HEK293T (cell line): ENCODE results near the gene OSTN.

ENCODE experiments used
- BHLHE40 ChIP-seq: fragments of 450-650 bp; IDR thresholded peaks from 2 replicates; pipeline ENCODE4 v1.6.1; 2016; ENCODE audit warnings: mild to moderate bottlenecking, moderate library complexity, borderline replicate concordance
- FOXA1 ChIP-seq: fragments of 450-650 bp; IDR thresholded peaks from 2 replicates; pipeline ENCODE4 v1.6.1; 2016; ENCODE audit warnings: mild to moderate bottlenecking
- PKNOX1 ChIP-seq: fragments of 450-650 bp; IDR thresholded peaks from 2 replicates; pipeline ENCODE4 v1.6.1; 2016
- SP1 ChIP-seq: fragments of 450-650 bp; IDR thresholded peaks from 2 replicates; pipeline ENCODE4 v1.6.1; 2017
- TARDBP ChIP-seq: fragments of 450-650 bp; IDR thresholded peaks from 2 replicates; pipeline ENCODE4 v1.6.1; 2016

DNA sequence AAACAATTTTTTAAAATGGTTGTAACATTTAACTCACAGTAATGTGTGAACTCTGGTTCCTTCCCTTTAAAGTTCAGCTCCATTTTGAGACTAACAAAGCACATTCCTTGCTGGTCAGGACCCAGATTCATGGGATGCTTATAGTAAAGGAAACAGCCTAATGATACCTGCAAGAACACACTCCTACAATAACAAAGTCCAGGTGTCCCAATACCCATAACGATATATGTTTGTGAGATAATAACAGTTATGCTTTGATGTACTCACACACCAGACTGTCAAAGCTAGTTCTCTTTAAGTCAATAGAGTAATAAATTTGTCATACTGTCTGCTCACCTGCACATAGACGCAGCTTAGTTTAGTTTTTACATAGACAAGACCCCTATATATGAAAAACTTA is 114.3 kb downstream of the OSTN start:
- no peak for TF ChIP-seq PKNOX1
- no peak for TF ChIP-seq FOXA1
- TF ChIP-seq TARDBP, result no peak
- TF ChIP-seq BHLHE40, result no peak
- no peak for TF ChIP-seq SP1
